ENCODE data around the gene LY9.
A peak's percentile ranks its signal among the peaks of the same experiment; 100 is the strongest.

Gene LY9

DNA sequence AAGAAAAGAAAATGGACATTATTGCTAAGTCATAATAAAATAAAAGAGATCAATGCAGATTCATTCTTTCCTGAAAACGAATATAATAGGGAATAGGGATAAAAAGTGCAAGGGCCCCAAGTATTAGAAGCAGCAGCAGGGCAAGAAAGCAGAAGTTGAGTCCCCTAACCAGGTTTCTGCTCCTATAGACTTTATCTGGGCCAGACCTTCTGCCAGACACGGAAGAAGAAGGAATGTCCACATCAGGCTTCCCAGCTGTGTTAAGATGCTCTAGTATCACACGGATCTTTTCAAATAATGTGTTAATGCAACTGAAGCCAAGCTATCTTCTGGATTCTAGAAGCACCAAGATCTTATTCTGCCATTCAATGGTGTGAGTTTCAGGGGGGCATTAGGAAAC, 39.8 kb downstream of the LY9 start:
- no peak overlapping the region for H3K4me3 ChIP-seq (ENCODE audit: low read length)
- TF ChIP-seq, protein P1, sequence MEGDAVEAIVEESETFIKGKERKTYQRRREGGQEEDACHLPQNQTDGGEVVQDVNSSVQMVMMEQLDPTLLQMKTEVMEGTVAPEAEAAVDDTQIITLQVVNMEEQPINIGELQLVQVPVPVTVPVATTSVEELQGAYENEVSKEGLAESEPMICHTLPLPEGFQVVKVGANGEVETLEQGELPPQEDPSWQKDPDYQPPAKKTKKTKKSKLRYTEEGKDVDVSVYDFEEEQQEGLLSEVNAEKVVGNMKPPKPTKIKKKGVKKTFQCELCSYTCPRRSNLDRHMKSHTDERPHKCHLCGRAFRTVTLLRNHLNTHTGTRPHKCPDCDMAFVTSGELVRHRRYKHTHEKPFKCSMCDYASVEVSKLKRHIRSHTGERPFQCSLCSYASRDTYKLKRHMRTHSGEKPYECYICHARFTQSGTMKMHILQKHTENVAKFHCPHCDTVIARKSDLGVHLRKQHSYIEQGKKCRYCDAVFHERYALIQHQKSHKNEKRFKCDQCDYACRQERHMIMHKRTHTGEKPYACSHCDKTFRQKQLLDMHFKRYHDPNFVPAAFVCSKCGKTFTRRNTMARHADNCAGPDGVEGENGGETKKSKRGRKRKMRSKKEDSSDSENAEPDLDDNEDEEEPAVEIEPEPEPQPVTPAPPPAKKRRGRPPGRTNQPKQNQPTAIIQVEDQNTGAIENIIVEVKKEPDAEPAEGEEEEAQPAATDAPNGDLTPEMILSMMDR (IDR thresholded peaks at IDR 0.05; ENCODE audit: insufficient read depth, low read depth, low read length, missing control alignments), result no peak
- DNase-seq (ENCODE audit: low read depth), result no peak

DNA sequence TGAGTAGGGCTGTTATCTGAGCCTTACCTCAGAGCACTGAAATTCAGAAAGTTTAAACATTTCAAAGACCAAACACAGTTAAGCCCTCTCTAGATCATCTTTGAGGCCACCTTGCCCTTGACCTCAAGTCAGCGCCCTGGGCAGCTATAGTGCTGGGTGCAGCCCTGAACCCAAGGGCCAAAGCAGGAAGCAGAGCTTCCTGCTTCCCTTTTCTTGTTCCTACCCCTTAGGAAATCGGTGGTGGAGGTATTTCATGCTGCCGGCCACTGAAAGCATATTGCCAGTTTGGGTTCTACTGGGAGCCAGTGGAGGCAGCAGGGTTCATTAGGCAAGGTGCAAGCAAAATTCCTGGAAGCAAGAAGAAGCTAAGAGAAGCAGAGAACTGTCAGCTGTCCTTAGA, 40.6 kb downstream of the LY9 start:
- TF ChIP-seq, protein P1 (IDR thresholded peaks at IDR 0.05; ENCODE audit: insufficient read depth, low read depth, low read length, missing control alignments), result no peak
- no peak for DNase-seq (ENCODE audit: low read depth)
- H3K4me3 ChIP-seq (ENCODE audit: low read length), result no peak overlapping the region

DNA sequence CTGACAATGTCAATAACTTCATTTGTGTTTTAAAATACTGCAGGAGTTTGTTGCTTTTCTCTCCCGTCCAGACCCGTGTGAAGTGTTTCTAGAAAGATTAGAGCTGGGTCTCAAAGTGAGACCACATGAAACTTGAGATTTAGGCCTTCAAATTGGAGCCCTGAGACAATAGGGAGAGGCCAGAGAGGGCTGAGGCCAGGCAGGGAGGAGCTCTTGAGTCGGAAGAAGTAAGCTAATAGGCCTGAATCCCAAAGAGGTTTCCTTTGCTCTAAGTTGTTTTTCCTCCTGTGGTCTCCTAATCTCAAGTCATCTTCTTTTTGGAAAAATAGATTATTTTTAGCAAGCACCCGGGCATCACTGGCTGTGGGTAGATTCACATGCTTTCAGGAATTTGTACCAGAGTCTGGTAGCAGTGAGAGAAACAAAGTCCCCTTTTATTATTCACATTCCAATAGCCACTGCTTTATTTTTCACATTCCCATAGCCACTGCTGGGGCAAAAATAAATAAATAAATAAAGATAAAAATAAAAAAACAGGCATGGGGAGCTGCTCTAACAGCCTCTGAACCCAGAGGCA, 41.1 kb downstream of the LY9 start:
- DNase-seq (ENCODE audit: low read depth), result no peak
- no peak overlapping the region for H3K4me3 ChIP-seq (ENCODE audit: low read length)
- TF ChIP-seq, protein P1 (IDR thresholded peaks at IDR 0.05; ENCODE audit: insufficient read depth, low read depth, low read length, missing control alignments), result no peak

DNA sequence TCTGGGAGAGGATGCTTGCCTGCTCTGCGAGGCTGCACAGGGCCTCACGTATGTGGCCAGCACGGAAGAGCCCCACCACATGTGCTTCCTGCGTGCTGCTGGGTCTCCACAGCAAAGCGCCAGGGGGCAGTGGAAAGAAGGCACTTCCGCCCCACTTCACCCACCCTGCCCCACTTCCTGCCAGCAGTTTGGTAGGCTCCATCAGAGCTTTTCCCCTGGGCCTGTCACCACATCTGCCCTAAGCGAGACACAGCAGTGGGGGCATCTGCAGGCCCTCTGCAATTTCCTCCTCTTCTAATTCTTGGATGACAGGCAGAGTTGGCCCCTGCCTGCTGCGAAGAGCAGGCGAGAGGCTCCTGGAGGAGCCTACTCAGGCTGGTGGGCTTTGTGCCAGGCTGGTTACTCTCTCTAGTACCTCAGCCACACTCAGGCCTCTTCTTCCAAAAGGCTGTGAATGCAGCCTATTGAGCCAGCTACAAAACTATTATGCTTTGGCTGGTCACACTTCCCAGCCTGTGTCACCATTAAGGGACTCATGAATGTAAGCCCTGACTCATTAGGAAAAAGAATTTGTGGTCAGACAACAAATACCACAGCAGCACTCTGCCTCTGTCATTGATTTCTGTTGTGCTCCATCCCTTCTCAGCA, 41.7 kb downstream of the LY9 start:
- TF ChIP-seq, protein P1 (IDR thresholded peaks at IDR 0.05; ENCODE audit: insufficient read depth, low read depth, low read length, missing control alignments), result no peak
- DNase-seq (ENCODE audit: low read depth), result peak; percentile 29
- no peak overlapping the region for H3K4me3 ChIP-seq (ENCODE audit: low read length)

DNA sequence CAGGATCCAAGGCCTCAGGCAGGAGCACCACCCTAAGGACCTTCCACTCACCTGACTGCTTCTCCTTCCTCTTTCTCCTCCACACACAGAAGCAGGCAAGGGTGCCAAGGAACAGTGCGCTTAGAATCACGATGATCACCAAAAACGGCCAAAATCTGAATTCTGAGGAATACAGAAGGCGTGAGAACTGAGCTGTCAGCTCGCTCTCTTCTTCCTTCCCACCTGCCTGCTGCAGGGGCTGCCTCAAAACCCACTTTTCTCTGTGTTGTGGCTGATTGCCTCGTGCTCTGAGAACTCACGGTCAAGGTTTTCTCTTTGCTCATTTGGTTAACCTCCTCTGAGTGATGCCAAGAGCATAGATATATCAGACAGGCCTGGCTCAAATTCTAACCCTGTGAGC, 42.9 kb downstream of the LY9 start:
- no peak overlapping the region for H3K4me3 ChIP-seq (ENCODE audit: low read length)
- TF ChIP-seq, protein P1 (IDR thresholded peaks at IDR 0.05; ENCODE audit: insufficient read depth, low read depth, low read length, missing control alignments), result no peak
- DNase-seq (ENCODE audit: low read depth), result no peak

DNA sequence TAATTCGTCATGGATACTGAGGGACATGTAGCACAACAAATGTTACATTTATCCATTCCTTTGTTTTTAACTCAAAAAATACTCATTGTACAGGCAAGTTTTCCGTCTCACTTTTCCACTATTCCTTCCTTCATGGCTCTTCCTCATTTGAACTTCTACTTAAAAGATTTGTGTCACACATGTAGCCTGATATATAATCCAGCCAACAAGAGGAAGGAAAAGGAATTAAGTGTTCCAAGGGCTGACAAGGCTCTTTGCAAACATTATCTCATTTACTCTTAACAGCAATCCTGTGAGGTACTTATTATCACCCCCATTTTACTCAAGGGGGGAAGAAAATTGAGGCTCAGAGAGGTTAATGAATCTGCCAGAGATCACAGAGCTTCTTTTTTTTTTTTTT, 43.8 kb downstream of the LY9 start:
- no peak for DNase-seq (ENCODE audit: low read depth)
- no peak overlapping the region for H3K4me3 ChIP-seq (ENCODE audit: low read length)
- TF ChIP-seq, protein P1 (IDR thresholded peaks at IDR 0.05; ENCODE audit: insufficient read depth, low read depth, low read length, missing control alignments), result no peak

DNA sequence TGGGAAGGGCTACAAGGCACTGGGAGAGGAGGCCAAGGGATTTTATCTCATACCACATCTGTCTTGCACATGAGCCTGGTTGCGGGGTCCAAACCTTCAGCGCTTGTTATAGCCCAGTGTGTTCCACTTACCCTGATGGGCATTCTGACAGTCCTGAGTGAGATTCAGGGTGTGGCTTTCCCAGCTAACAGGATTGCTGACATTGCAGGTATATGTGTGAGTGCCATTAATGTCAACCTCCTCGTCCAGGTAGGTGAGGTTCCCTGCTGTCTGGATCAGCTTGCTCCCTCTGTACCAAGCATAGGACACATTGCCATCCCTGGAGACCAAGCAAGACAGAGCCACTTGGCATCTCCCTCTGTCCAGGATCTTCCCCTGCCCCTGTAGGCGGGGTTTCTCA, 45.1 kb downstream of the LY9 start:
- DNase-seq (ENCODE audit: low read depth), result no peak
- H3K4me3 ChIP-seq (ENCODE audit: low read length), result no peak overlapping the region
- TF ChIP-seq, protein P1 (IDR thresholded peaks at IDR 0.05; ENCODE audit: insufficient read depth, low read depth, low read length, missing control alignments), result no peak

Measured in epithelial cell of esophagus (primary cell).